GM23248 (cell line): Measurements from ENCODE around the gene SPG7. TPM values are rescaled to one million over a fixed set of nuclear protein-coding genes. Genes with fewer than 3 reads are reported as not detected.

ENCODE experiments used
- DNase-seq: peaks from one replicate; pipeline ENCODE4 v3.0.0-alpha.2; 2015
- H2AFZ ChIP-seq: fragments of 200-600 bp; sonication (generic); 2 replicates; pipeline ENCODE4 v1.6.1; 2016; ENCODE audit warnings: antibody characterized with exemption
- H3F3A ChIP-seq: fragments of 200-600 bp; sonication (generic); 2 replicates; pipeline ENCODE4 v1.6.1; 2016; ENCODE audit warnings: mild to moderate bottlenecking, antibody characterized with exemption, mixed run types; ENCODE audit not compliant: insufficient read depth
- H3K27ac ChIP-seq: fragments of 200-600 bp; sonication (generic); 2 replicates; pipeline ENCODE4 v1.5.1; 2016; ENCODE audit warnings: mild to moderate bottlenecking
- H3K27me3 ChIP-seq: fragments of 200-600 bp; sonication (generic); replicated peaks from 2 replicates; pipeline ENCODE4 v1.6.1; 2016; ENCODE audit warnings: mild to moderate bottlenecking; ENCODE audit not compliant: insufficient read depth
- H3K36me3 ChIP-seq: fragments of 200-600 bp; sonication (generic); 2 replicates; pipeline ENCODE4 v1.6.1; 2016; ENCODE audit warnings: low read depth, mild to moderate bottlenecking
- H3K4me1 ChIP-seq: fragments of 200-600 bp; sonication (generic); 2 replicates; pipeline ENCODE4 v1.6.1; 2016; ENCODE audit warnings: mild to moderate bottlenecking; ENCODE audit not compliant: insufficient read depth
- H3K4me2 ChIP-seq: fragments of 200-600 bp; sonication (generic); one replicate; pipeline ENCODE4 v1.6.1; 2016; ENCODE audit warnings: mild to moderate bottlenecking; ENCODE audit not compliant: unreplicated experiment
- H3K4me3 ChIP-seq: fragments of 200-600 bp; sonication (generic); 2 replicates; pipeline ENCODE4 v1.5.1; 2016; ENCODE audit warnings: mild to moderate bottlenecking
- H3K79me2 ChIP-seq: fragments of 200-600 bp; sonication (generic); 2 replicates; pipeline ENCODE4 v1.6.1; 2016; ENCODE audit warnings: mild to moderate bottlenecking; ENCODE audit not compliant: insufficient read depth
- H3K9ac ChIP-seq: fragments of 200-600 bp; sonication (generic); 2 replicates; pipeline ENCODE4 v1.6.1; 2016; ENCODE audit warnings: mild to moderate bottlenecking
- H3K9me2 ChIP-seq: fragments of 200-600 bp; sonication (generic); 2 replicates; pipeline ENCODE4 v1.6.1; 2016; ENCODE audit warnings: mixed run types, mild to moderate bottlenecking, moderate library complexity; ENCODE audit not compliant: insufficient read depth
- H3K9me3 ChIP-seq: fragments of 200-600 bp; sonication (generic); one replicate; pipeline ENCODE4 v1.6.1; 2017; ENCODE audit warnings: low read depth
- H4K20me1 ChIP-seq: fragments of 200-600 bp; sonication (generic); 2 replicates; pipeline ENCODE4 v1.6.0; 2016; ENCODE audit not compliant: insufficient read depth
- EZH2 ChIP-seq: fragments of 200-600 bp; sonication (generic); IDR thresholded peaks from 2 replicates; pipeline ENCODE4 v1.6.1; 2018; ENCODE audit warnings: antibody characterized with exemption, mild to moderate bottlenecking; ENCODE audit not compliant: insufficient read depth, poor library complexity, severe bottlenecking
- EZH2phosphoT487 ChIP-seq: fragments of 200-600 bp; sonication (generic); IDR thresholded peaks from 2 replicates; pipeline ENCODE4 v1.6.1; 2018; ENCODE audit warnings: antibody characterized with exemption, moderate library complexity, mild to moderate bottlenecking, low read depth; ENCODE audit not compliant: insufficient read depth
- WGBS, 2 experiments: methylation state at CpG; one replicate each; pipeline ENCODE4 v1.1.6; 2015 to 2017; ENCODE audit warnings: low lambda C conversion rate in 2 of 2, low coverage in 1 of 2; ENCODE audit errors: missing lambda C conversion rate in 2 of 2; 5-methylcytosine and 5-hydroxymethylcytosine counted together
- in situ Hi-C: fragments of 300-500 bp; cut with MboI; formaldehyde crosslinking; loops from 2 replicates; pipeline ENCODE4 v1.15.0; 2020
- polyA plus RNA-seq: library from polyadenylated mRNA; unstranded; fragments of >200 nt; fragmentation: Nextera tagmentation; extraction: Ambion mirVana; gene quantifications from 2 replicates; pipeline ENCODE4 v1.2.1, GENCODE V29; 2016
- total RNA-seq: library from RNA; depleted of rRNA; stranded (reverse); fragments of >200 nt; shearing (Covaris generic); gene quantifications from 2 replicates; pipeline ENCODE4 v1.2.3, GENCODE V29; 2014

SPG7 gene
- total and polyA plus RNA-seq, 2 experiments from 2014 or later, result 53.9 to 155 TPM

- in situ Hi-C loops, result no loop called here
- no peaks in the 10 kb centered on the region for H3F3A ChIP-seq
- 94 to 97% methylated on average over 22 to 26 of the region's 26 CpGs for WGBS, 2 experiments
- no peaks in the 10 kb centered on the region for H4K20me1 ChIP-seq
- H3K9me3 ChIP-seq, result no peaks in the 10 kb centered on the region
- no peaks in the 10 kb centered on the region for H3K27me3 ChIP-seq
- no peak overlapping the region for H2AFZ ChIP-seq
- no peak overlapping the region for H3K9ac ChIP-seq
- no peaks in the 10 kb centered on the region for H3K9me2 ChIP-seq
- H3K4me2 ChIP-seq, result no peak overlapping the region
- H3K4me3 ChIP-seq, result no peak overlapping the region
- no peak for DNase-seq
- no peak for TF ChIP-seq EZH2
- no peak for TF ChIP-seq EZH2phosphoT487
- no peak overlapping the region for H3K27ac ChIP-seq
- no peaks in the 10 kb centered on the region for H3K4me1 ChIP-seq
- no peaks in the 10 kb centered on the region for H3K36me3 ChIP-seq
- no peaks in the 10 kb centered on the region for H3K79me2 ChIP-seq
These were observed 80.4 kb downstream of the SPG7 start for GRCh38 chr16:89588413-89589109.

GRCh38 chr16:89589241-89589926 is 81.2 kb downstream of the SPG7 start:
- in situ Hi-C loops, result no loop called here

GRCh38 chr16:89593841-89594240 is 85.6 kb downstream of the SPG7 start:
- Histone ChIP-seq H3F3A (no peaks in the 10 kb centered on the region), H3K4me3 (no peak overlapping the region), H3K4me2 (no peak overlapping the region), H3K79me2 (no peaks in the 10 kb centered on the region), H3K9me2 (no peaks in the 10 kb centered on the region), H2AFZ (no peak overlapping the region), H3K27ac (no peak overlapping the region), H4K20me1 (no peaks in the 10 kb centered on the region), H3K4me1 (no peaks in the 10 kb centered on the region), H3K9ac (no peak overlapping the region), H3K36me3 (no peaks in the 10 kb centered on the region), H3K27me3 (no peaks in the 10 kb centered on the region), H3K9me3 (no peaks in the 10 kb centered on the region)
- TF ChIP-seq EZH2phosphoT487 (no peak), EZH2 (no peak)
- WGBS, 2 experiments, result 91 to 92% methylated on average over 15 of the region's 15 CpGs
- no peak for DNase-seq
- in situ Hi-C loops, result no loop called here

More at GRCh38 chr16:89589241-89589926, 81.2 kb downstream of the SPG7 start:
- Histone ChIP-seq H2AFZ (no peak overlapping the region), H3K9ac (no peak overlapping the region), H4K20me1 (no peaks in the 10 kb centered on the region), H3K4me3 (no peak overlapping the region), H3F3A (no peaks in the 10 kb centered on the region), H3K36me3 (no peaks in the 10 kb centered on the region), H3K27ac (no peak overlapping the region), H3K9me3 (no peaks in the 10 kb centered on the region), H3K9me2 (no peaks in the 10 kb centered on the region), H3K27me3 (no peaks in the 10 kb centered on the region), H3K79me2 (no peaks in the 10 kb centered on the region), H3K4me1 (no peaks in the 10 kb centered on the region), H3K4me2 (no peak overlapping the region)
- no peak for TF ChIP-seq EZH2
- no peak for TF ChIP-seq EZH2phosphoT487
- DNase-seq, result no peak
- 84 to 85% methylated on average over 21 of the region's 21 CpGs for WGBS, 2 experiments

GRCh38 chr16:89595330-89596060 is 87.3 kb downstream of the SPG7 start:
- no peaks in the 10 kb centered on the region for H4K20me1 ChIP-seq
- 90 to 95% methylated on average over 38 to 47 of the region's 47 CpGs for WGBS, 2 experiments
- DNase-seq, result no peak

More at GRCh38 chr16:89595330-89596060, 87.3 kb downstream of the SPG7 start:
- Histone ChIP-seq H3K27me3 (no peaks in the 10 kb centered on the region), H2AFZ (no peak overlapping the region), H3K79me2 (no peaks in the 10 kb centered on the region), H3K4me2 (no peak overlapping the region), H3K9me2 (no peaks in the 10 kb centered on the region), H3K9me3 (no peaks in the 10 kb centered on the region), H3K36me3 (no peaks in the 10 kb centered on the region), H3K27ac (no peak overlapping the region), H3K4me3 (no peak overlapping the region), H3K4me1 (no peaks in the 10 kb centered on the region), H3F3A (no peaks in the 10 kb centered on the region), H3K9ac (no peak overlapping the region)
- no peak for TF ChIP-seq EZH2
- no peak for TF ChIP-seq EZH2phosphoT487
- in situ Hi-C loops, result no loop called here
